ENCODE data around the gene ALDH1L2. TPM values are rescaled to one million over a fixed set of nuclear protein-coding genes. Genes with fewer than 3 reads are reported as not detected.

Gene ALDH1L2
- total RNA-seq: 1 to 10 TPM in 1 of 2 donors, under 1 TPM in 1; 0.35 to 2.8 TPM

DNA sequence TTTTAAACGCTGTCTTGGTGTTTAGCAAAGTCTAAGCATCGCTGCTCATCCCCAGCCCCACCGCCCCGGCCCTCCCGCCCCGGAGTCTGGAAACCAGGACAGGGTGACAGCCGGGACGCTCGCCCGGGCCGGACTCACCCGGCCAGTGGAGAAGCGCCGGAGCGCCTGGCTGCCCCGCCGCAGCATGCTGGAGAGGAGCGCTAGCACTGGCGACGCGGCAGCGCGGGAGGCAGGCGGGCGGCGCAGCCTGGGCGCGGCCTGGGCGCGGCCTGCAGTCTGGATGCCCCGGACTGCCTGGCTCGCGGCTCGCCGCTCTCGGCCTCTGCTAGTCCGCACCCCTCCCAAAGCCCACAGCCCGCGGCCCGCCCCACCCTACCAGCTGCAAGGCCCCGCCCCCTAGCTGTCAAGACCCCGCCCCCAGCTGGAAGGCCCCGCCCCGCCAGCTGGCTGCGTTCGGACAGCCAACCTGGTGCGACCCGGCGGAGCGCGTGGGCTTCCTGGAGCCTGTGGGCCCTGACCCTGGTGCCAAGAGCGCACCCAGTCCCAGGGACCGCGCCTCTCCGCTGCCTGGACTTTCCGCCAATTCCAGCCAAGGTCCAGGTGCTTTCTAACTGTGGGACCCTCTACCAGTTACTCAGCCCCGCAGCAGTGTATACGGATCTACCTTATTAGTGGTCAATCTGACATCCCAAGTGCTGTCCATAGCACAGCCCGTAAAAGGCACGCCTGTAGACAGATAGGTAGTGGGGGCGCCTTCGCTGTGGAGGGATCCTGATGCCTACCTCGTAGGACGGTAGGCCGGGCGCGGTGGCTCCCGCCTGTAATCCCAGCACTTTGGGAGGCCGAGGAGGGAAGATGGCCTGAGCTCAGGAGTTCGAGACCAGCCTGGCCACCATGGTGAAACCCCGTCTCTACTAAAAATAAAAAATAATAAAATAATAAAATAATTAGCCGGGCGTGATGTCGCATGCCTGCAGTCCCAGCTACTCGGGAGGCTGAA lies at the start of gene ALDH1L2:
TSS of gene ALDH1L2 (minus strand) at position 208 of the 1,000 bp plus-strand sequence. CDS start at position 186, 22 bp downstream.
- ATAC-seq (replicated peaks): peak; percentile 93
- peaks cover 6% of the 10 kb centered on the region for H3K4me1 Mint-ChIP-seq
- no peaks in the 10 kb centered on the region for H3K36me3 Mint-ChIP-seq (ENCODE audit: low read depth)
- H3K27me3 Mint-ChIP-seq: peaks cover 29% of the 10 kb centered on the region
- H3K27ac Mint-ChIP-seq: no peak within 1 kb of the TSS
- peak within 1 kb of the TSS; percentile 63 for H3K4me3 Mint-ChIP-seq
- H3K9me3 Mint-ChIP-seq: no peaks in the 10 kb centered on the region

DNA sequence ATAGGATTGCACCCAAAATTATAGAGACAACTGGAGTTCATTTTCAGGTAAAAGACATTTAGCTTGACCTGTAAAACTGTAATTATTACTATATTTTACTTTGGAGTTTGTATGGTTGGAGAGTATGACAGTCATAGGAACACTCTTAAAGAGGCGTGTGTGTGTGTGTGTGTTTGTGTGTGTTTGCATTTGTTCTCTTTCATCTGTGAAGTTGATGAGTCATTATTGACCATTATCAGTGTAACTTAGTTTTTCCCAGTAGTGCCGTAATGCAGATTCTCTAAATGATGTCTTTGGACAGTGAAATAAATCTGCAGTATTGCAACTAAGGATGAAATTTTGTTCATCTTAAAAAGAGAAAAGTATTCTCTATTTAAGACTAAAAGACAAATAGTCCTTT lies 36.3 kb upstream of the ALDH1L2 start:
- Mint-ChIP-seq H3K4me1 (no peaks in the 10 kb centered on the region), H3K4me3 (no peak overlapping the region), H3K27me3 (no peaks in the 10 kb centered on the region), H3K36me3 (ENCODE audit: low read depth) (peaks cover 99% of the 10 kb centered on the region), H3K9me3 (no peaks in the 10 kb centered on the region), H3K27ac (no peak overlapping the region)
- no peak for ATAC-seq (replicated peaks)

DNA sequence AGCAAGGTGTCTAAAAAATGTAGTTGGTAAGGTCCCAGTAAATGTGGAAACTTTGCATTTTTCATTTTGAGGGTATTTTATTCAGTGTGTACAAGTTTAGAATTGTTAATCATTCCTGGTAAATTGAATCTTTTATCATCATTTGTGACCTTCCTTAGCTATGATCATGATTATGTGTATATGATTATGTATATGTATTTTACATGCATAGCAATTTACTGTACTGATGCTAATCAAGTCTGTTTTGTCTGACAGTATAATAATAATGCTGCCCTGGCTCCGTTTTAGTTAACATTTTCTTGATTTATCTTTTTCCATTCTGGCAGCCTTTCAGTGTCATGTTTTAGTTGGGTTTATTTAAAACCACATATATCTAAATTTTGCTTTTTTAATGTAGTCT lies 32.7 kb upstream of the ALDH1L2 start:
- no peaks in the 10 kb centered on the region for H3K9me3 Mint-ChIP-seq
- peaks cover 14% of the 10 kb centered on the region for H3K4me1 Mint-ChIP-seq
- no peaks in the 10 kb centered on the region for H3K27me3 Mint-ChIP-seq
- H3K27ac Mint-ChIP-seq: no peak overlapping the region
- no peak for ATAC-seq (replicated peaks)
- peaks cover 98% of the 10 kb centered on the region for H3K36me3 Mint-ChIP-seq (ENCODE audit: low read depth)
- H3K4me3 Mint-ChIP-seq: no peak overlapping the region

DNA sequence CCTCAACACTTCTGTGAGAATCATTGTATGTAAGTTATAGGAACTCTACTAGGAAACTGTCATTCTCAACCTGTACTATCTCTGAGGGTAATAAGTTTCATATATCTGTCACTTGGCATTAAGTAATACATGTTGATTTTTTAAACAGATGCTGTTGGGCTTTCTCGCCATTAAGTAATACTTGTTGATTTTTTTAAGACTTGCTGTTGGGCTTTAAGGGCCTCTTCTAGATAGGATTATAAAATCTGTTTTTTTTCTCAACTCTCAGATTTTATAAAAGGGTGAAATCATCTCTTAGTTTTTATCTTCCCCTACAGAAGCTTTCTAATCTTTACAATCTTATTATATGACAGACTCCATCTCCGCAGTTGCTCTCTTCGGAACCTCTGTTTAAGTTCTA lies 28.8 kb upstream of the ALDH1L2 start:
- Mint-ChIP-seq H3K27me3 (no peaks in the 10 kb centered on the region), H3K27ac (peak overlapping the region; percentile 20), H3K36me3 (ENCODE audit: low read depth) (peaks cover 77% of the 10 kb centered on the region)

DNA sequence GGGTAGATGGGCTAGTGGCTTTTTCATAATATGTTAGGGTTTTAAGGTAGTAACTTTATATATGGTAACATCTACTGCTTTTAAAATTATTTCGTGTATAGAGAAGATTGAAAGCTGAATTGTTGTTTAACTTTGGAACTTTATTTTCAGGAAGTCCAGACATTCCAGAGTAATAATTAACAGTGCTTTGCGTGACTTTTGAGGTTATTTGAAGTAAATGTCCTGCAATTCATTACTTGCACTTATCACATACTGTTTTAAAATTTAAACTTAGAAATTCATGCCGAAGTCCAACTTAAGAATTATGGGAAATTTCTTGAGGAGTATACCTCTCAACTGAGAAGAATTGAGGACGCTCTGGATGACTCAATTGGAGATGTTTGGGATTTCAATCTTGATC lies 26.6 kb upstream of the ALDH1L2 start:
- no peak for ATAC-seq (replicated peaks)
- Mint-ChIP-seq H3K9me3 (no peaks in the 10 kb centered on the region), H3K4me3 (peak overlapping the region; percentile 99), H3K36me3 (ENCODE audit: low read depth) (peaks cover 55% of the 10 kb centered on the region), H3K4me1 (peaks cover 23% of the 10 kb centered on the region), H3K27me3 (peaks cover 5% of the 10 kb centered on the region), H3K27ac (no peak overlapping the region)

More for the DNA sequence above, 28.8 kb upstream of the ALDH1L2 start:
- peaks cover 23% of the 10 kb centered on the region for H3K4me1 Mint-ChIP-seq
- no peak for ATAC-seq (replicated peaks)
- H3K4me3 Mint-ChIP-seq: no peak overlapping the region
- no peaks in the 10 kb centered on the region for H3K9me3 Mint-ChIP-seq

DNA sequence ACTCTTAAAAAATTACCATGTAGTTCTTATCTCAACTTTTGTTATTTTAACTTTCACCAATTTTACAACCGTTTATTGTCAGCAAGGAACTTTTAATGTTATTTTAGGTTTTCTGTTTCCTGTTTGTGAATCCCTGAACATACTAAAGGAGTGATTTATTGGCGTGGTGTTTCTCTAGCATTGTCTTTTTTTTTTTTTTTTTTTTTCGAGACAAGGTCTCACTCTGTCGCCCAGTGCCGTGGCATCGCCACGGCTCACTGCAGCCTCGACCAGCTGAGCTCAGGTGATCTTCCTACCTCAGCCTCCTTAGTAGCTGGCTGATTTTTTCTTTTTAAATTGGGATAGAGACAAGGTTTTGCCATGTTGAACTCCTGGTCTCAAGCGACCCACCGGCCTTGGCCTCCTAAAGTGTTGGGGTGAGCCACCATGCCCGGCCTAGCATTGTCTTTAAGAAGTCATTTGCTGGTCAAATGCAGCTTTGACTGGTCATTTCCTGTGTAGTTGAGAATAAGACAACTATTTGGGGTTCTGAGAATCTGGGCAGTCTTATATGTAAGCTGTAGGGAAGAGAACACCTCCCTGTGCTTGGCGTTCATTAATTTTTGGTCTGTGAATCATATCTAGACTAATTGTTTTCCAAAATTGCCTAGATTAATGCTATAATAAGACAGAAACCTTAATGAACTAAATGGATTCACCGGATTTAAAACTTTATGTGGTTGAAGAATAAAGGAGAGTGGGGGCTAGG lies 25.4 kb upstream of the ALDH1L2 start:
- H3K27ac Mint-ChIP-seq: peak overlapping the region; percentile 85
- H3K4me3 Mint-ChIP-seq: peak overlapping the region; percentile 99
- ATAC-seq (replicated peaks): no peak
- peaks cover 43% of the 10 kb centered on the region for H3K36me3 Mint-ChIP-seq (ENCODE audit: low read depth)
- peaks cover 23% of the 10 kb centered on the region for H3K4me1 Mint-ChIP-seq
- H3K9me3 Mint-ChIP-seq: no peaks in the 10 kb centered on the region
- H3K27me3 Mint-ChIP-seq: peaks cover 9% of the 10 kb centered on the region

DNA sequence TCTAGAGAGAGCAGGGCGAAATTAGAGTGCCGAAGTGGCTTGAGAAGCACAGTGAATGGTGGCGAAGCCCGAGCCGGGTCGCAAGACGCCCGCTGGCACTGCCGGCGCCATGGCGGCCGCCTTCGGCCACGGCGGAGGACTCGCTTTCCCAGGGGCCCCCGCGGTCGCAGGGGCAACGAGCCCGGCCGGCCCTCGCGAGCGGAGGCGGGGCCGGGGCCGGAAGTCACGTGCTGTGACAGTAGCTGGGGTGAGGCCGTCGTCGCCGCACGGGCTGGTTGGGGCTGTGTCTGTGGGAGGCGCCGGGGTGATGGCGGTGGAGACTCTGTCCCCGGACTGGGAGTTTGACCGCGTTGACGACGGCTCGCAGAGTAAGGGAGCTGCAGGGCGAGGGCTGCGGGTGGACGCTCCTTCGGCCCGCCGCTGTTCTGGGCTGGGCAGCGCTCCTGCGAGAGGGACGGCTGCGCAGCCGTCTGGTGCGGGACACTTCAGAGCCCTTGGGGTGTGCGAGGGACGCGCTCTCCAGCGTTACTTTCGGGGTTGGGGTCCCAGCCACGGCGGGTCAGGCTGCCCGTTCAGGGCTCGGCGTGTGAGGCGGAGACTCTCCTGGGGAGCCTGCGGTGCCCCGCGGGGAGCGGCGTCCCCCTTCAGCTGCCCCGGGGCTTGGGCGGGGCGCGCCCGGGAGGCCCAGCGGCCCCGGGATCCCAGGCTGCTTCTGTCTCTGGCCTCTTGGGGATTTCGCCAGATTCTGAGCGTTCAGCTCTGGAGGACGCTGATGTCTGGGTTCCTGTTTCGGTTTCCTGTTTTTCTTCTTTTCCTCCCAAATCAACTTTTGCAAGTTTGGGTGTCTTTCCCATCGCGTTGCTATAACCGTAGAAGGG lies 23.5 kb upstream of the ALDH1L2 start, which contains the start of gene WASHC4:
TSS of gene WASHC4 (plus strand) at position 238 of the 878 bp plus-strand sequence. CDS start at position 308, 70 bp downstream.
- peak; percentile 97 for ATAC-seq (replicated peaks)
- peak within 1 kb of the TSS; percentile 93 for H3K27ac Mint-ChIP-seq
- H3K4me1 Mint-ChIP-seq: peaks cover 15% of the 10 kb centered on the region
- peak within 1 kb of the TSS; percentile 99 for H3K4me3 Mint-ChIP-seq
- no peaks in the 10 kb centered on the region for H3K9me3 Mint-ChIP-seq
- H3K36me3 Mint-ChIP-seq (ENCODE audit: low read depth): peaks cover 25% of the 10 kb centered on the region
- peaks cover 14% of the 10 kb centered on the region for H3K27me3 Mint-ChIP-seq

DNA sequence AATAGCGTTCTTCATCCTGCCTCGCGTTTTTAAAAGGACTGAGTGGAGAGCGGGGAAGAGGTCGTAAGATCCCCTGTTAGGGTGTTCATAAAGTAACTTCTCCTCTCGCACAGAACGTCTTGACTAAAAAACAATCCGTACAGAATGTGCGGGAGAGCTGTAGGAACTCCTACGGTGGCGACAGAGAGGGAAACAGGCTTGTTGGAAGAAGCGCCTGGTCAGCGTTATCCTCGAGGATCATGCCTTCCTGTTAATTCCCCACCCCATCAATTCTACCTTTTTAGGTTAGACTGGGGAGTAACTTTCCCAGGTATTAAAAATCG lies 22.9 kb upstream of the ALDH1L2 start:
- Mint-ChIP-seq H3K27me3 (peaks cover 17% of the 10 kb centered on the region), H3K9me3 (no peaks in the 10 kb centered on the region), H3K27ac (peak overlapping the region; percentile 93), H3K4me1 (peaks cover 10% of the 10 kb centered on the region), H3K4me3 (peak overlapping the region; percentile 99), H3K36me3 (ENCODE audit: low read depth) (peaks cover 19% of the 10 kb centered on the region)
- peak; percentile 15 for ATAC-seq (replicated peaks)

DNA sequence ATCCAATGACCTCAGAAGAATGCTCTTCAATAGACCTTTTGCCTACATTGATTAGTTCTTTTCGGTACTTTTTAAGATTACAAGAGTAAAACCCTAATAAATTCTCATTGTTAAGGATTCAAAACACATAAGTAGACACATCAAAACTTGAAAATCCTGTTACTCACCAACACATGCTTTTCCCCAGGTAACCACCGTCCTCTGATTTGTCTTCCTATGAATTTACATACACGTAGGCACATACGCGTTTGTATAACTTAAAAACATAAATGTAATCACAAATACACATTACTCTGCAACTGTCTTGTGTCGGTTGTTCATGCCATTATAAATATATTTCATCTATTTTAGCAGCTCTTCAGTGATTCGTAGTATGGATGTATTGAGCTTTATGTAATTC lies 22.4 kb upstream of the ALDH1L2 start:
- no peak for ATAC-seq (replicated peaks)
- H3K36me3 Mint-ChIP-seq (ENCODE audit: low read depth): peaks cover 14% of the 10 kb centered on the region
- H3K27ac Mint-ChIP-seq: no peak overlapping the region
- H3K4me1 Mint-ChIP-seq: peaks cover 5% of the 10 kb centered on the region
- H3K27me3 Mint-ChIP-seq: peaks cover 17% of the 10 kb centered on the region
- H3K9me3 Mint-ChIP-seq: no peaks in the 10 kb centered on the region
- H3K4me3 Mint-ChIP-seq: peak overlapping the region; percentile 99

DNA sequence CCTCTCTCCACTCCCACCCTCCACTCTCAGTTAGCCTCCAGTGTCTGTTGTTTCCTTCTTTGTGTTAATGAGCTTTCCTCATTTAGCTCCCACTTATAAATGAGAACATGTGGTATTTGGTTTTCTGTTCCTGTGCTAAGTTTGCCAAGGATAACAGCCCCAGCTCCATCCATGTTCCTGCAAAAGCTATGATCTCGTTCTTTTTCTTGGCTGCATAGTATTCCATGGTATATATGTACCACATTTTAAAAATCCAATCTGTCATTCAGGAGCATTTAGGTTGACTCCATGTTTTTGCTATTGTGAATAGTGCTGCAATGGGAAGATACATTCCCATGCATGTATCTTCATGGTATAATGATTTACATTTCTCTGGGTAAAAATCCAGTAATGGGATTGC lies 20.5 kb upstream of the ALDH1L2 start:
- peaks cover under 1% of the 10 kb centered on the region for H3K4me1 Mint-ChIP-seq
- no peak overlapping the region for H3K4me3 Mint-ChIP-seq
- ATAC-seq (replicated peaks): no peak
- H3K36me3 Mint-ChIP-seq (ENCODE audit: low read depth): peaks cover 1% of the 10 kb centered on the region
- no peak overlapping the region for H3K27ac Mint-ChIP-seq
- H3K27me3 Mint-ChIP-seq: peaks cover 17% of the 10 kb centered on the region
- H3K9me3 Mint-ChIP-seq: no peaks in the 10 kb centered on the region

DNA sequence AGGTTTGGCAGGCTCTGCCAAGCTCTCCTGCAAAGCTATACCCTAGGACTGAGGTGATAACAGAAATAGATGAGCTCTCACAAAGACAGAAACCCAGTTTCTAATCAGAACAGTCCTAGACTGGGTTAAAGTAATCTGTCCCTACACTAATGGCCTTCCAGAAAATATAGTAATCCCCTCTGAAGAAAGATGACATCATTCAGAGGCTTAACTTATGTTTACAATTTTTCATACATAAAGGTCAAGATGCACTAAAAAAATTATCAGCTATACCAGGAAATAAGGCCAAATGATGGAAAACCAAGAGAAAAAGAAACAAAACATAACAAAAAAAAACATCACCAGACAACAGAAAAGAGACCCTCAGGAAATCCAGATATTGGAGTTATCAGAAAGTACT lies 18.4 kb upstream of the ALDH1L2 start:
- no peak overlapping the region for H3K27ac Mint-ChIP-seq
- no peaks in the 10 kb centered on the region for H3K4me1 Mint-ChIP-seq
- H3K36me3 Mint-ChIP-seq (ENCODE audit: low read depth): no peaks in the 10 kb centered on the region
- no peak overlapping the region for H3K4me3 Mint-ChIP-seq
- H3K9me3 Mint-ChIP-seq: peaks cover 3% of the 10 kb centered on the region
- H3K27me3 Mint-ChIP-seq: peaks cover 25% of the 10 kb centered on the region
- no peak for ATAC-seq (replicated peaks)

DNA sequence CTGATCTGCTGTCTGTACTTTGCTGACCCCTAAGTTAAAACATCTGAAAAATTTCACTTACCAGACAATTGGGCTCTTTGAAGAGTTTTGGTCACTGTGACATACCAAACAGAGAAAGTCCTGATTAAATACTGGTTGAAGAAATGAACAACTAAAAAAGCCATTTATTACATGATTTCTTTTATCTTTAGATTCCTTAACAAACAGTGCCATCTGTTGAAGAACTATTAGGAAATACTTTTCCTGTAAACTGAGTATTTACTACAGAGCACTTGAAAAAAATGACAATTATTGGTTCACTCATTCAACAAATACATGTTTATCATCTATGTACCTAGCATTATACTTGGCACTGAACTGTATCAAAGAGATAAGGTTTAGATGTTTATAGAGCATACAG lies 16.7 kb upstream of the ALDH1L2 start:
- H3K4me1 Mint-ChIP-seq: no peaks in the 10 kb centered on the region
- ATAC-seq (replicated peaks): no peak
- H3K9me3 Mint-ChIP-seq: peaks cover 6% of the 10 kb centered on the region
- no peak overlapping the region for H3K4me3 Mint-ChIP-seq
- no peak overlapping the region for H3K27ac Mint-ChIP-seq
- H3K36me3 Mint-ChIP-seq (ENCODE audit: low read depth): no peaks in the 10 kb centered on the region
- H3K27me3 Mint-ChIP-seq: peaks cover 20% of the 10 kb centered on the region

DNA sequence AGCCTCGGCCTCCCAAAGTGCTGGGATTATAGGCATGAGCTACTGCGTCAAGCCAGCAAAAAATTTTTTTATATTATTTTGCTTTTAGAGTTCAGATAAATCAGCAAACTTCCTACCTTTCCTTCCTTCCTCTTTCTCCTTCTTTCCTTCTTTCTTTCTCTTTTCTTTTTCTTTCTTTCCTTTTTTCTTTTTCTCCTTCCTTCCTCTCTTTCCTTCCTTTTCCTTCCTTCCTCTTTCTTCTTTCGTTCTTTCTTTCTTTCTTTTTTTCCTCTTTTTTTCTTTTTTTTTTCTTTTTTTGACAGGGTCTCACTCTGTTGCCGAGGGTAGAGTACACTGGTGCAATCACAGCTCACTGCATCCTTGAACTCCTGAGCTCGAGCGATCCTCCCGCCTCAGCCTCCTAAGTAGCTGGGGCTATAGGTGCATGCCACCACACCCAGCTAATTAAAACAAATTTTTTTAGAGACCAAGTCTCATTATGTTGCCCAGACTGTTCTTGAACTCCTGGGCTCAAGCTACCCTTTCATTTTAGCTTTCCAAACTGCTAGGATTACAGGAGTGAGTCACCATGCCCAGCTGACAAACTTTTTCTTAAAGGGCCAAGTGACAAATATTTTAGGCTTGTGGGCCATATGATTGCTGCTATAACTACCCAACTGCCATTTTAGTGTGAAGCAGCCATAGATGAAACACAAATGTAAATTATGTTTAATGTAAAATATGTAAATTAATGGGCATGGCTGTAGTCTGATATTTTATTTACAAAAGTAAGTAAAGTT lies 16.1 kb upstream of the ALDH1L2 start:
- peaks cover 20% of the 10 kb centered on the region for H3K27me3 Mint-ChIP-seq
- peaks cover 6% of the 10 kb centered on the region for H3K9me3 Mint-ChIP-seq
- no peaks in the 10 kb centered on the region for H3K36me3 Mint-ChIP-seq (ENCODE audit: low read depth)
- no peak overlapping the region for H3K4me3 Mint-ChIP-seq
- no peaks in the 10 kb centered on the region for H3K4me1 Mint-ChIP-seq
- no peak for ATAC-seq (replicated peaks)
- no peak overlapping the region for H3K27ac Mint-ChIP-seq

Data from activated T-helper 17 cell treated with anti-CD3 and anti-CD28 coated beads, Interleukin-2, amount 50 U/mL, for 72 hours (primary cell).